Measurements from ENCODE around the gene TSPYL1.
"Not testable (repeated sequence)": the region's sequence is repeated elsewhere in the genome, so short reads cannot be mapped to it uniquely, and the experiment has no call there.

The TSPYL1 gene

GRCh38 chr6:116292553-116292952 is 12.8 kb upstream of the TSPYL1 start:
- DNase-seq, result no peak

- no peak for DNase-seq
Measured at GRCh38 chr6:116291701-116292396, 12.1 kb upstream of the TSPYL1 start.

- DNase-seq, result no peak
Measured at GRCh38 chr6:116290799-116291198, 11.1 kb upstream of the TSPYL1 start.

- no peak for DNase-seq
Measured at GRCh38 chr6:116289876-116290275, 10.1 kb upstream of the TSPYL1 start.

- peak; percentile 97 for DNase-seq
Measured at GRCh38 chr6:116287689-116288282, 8.1 kb upstream of the TSPYL1 start.

- no peak for DNase-seq
Measured at GRCh38 chr6:116286773-116287358, 7.1 kb upstream of the TSPYL1 start.

- DNase-seq, result not testable (repeated sequence)
Measured at GRCh38 chr6:116284984-116285383, 5.3 kb upstream of the TSPYL1 start.

- no peak for DNase-seq
Measured at GRCh38 chr6:116283191-116283590, 3.5 kb upstream of the TSPYL1 start.

GRCh38 chr6:116282698-116283097 is 3.0 kb upstream of the TSPYL1 start:
- no peak for DNase-seq

- DNase-seq, result no peak
Measured at GRCh38 chr6:116280933-116281316, 1.2 kb upstream of the TSPYL1 start.

GRCh38 chr6:116280161-116280932 is 617 bp upstream of the TSPYL1 start:
- DNase-seq, result peak; percentile 55

GRCh38 chr6:116278854-116279231 is 887 bp downstream of the TSPYL1 start:
- peak; percentile 97 for DNase-seq

GRCh38 chr6:116278481-116278829 is 1.3 kb downstream of the TSPYL1 start:
- no peak for DNase-seq

- no peak for DNase-seq
Measured at GRCh38 chr6:116277124-116277523, 2.6 kb downstream of the TSPYL1 start.

GRCh38 chr6:116271149-116271708 is 8.5 kb downstream of the TSPYL1 start:
- DNase-seq, result no peak

GRCh38 chr6:116268589-116269293 is 11.0 kb downstream of the TSPYL1 start:
- DNase-seq, result peak; percentile 96

GRCh38 chr6:116267836-116268588 is 11.7 kb downstream of the TSPYL1 start:
- no peak for DNase-seq

- no peak for DNase-seq
Measured at GRCh38 chr6:116266803-116267202, 12.9 kb downstream of the TSPYL1 start.

GRCh38 chr6:116265041-116265829 is 14.5 kb downstream of the TSPYL1 start:
- peak; percentile 90 for DNase-seq

GRCh38 chr6:116263353-116263752 is 16.4 kb downstream of the TSPYL1 start:
- DNase-seq, result no peak

- no peak for DNase-seq
Measured at GRCh38 chr6:116258520-116258919, 21.2 kb downstream of the TSPYL1 start.
